ENCODE data around the gene KMT2E. TPM values are rescaled to one million over a fixed set of nuclear protein-coding genes. Genes with fewer than 3 reads are reported as not detected.

Gene KMT2E
- total and polyA plus RNA-seq, 8 donors = 14.1 to 62.5 (median 32.2) TPM

DNA sequence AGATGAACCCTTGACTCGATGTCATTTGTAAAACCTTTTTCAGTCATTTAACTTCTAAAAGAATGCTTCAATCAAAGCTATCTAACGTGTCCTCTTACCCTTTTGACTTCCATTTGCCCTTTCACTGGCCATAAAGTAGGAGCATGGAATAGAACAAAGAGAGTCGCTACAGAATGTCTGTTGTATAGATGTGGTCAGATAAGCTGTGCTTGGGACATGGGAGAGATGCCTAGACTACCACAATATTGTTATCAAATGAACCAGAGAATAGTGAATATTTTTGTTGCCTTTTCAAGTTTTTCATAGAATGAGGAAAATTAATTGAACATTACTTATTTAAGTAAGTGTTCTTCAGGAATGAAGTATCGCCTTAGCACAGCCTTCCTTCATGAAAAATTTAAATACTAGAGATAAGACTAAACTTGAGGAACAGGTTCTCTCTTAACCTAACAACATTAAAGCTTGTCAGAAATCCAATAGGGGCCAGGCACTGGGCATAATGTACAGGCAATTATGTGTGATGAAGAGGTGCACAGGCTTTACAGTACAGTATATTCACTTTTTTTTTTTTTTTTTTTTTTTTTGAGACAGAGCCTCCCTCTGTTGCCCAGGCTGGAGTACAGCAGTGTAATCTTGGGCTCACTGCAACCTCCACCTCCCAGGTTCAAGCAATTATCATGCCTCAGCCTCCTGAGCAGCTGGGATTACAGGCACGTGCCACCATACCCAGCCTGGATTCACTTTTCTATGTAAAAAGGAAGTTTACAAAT is 7.5 kb upstream of the KMT2E start:
- FAIRE-seq (no peak), ATAC-seq (peak; percentile 40 to 67 (median 59)), DNase-seq (no peak)
- intact Hi-C loops (cut with DNase I) = no loop called here
- H3K36me3 ChIP-seq = no peaks in the 10 kb centered on the region
- no peaks in the 10 kb centered on the region for H3K9me3 ChIP-seq
- H3K4me3 ChIP-seq = no peak overlapping the region
- peaks cover 53 to 68% (median 66%) of the 10 kb centered on the region in 3 donors for H3K4me1 ChIP-seq
- H3K27me3 ChIP-seq = no peaks in the 10 kb centered on the region
- H3K27ac ChIP-seq = peak overlapping the region in 2 of 4 donors; percentile 22 to 41
- TF ChIP-seq, protein P1, sequence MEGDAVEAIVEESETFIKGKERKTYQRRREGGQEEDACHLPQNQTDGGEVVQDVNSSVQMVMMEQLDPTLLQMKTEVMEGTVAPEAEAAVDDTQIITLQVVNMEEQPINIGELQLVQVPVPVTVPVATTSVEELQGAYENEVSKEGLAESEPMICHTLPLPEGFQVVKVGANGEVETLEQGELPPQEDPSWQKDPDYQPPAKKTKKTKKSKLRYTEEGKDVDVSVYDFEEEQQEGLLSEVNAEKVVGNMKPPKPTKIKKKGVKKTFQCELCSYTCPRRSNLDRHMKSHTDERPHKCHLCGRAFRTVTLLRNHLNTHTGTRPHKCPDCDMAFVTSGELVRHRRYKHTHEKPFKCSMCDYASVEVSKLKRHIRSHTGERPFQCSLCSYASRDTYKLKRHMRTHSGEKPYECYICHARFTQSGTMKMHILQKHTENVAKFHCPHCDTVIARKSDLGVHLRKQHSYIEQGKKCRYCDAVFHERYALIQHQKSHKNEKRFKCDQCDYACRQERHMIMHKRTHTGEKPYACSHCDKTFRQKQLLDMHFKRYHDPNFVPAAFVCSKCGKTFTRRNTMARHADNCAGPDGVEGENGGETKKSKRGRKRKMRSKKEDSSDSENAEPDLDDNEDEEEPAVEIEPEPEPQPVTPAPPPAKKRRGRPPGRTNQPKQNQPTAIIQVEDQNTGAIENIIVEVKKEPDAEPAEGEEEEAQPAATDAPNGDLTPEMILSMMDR (IDR thresholded peaks at IDR 0.05) = no peak
- 16% methylated on average over 5 of the region's 5 CpGs for WGBS, 2 donors

DNA sequence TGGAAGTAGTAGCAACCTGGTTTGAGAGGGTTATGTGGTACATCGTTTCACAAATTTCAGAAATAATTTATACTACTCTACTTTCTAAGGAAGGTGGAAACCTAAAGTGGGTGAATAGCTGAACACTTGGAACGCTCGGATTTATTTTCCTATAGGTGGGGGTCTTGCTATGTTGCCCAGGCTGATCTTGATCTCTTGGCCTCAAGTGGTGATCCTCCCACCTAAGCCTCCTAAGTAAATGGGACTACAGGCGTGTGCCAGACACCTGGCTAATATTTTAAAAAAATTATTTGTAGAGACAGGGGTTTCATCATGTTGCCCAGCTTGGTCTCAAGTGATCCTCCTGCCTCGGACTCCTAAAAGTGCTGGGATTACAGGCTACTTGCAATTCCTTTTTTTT is 6.7 kb upstream of the KMT2E start:
- Histone ChIP-seq H3K27ac (peak overlapping the region in 2 of 4 donors; percentile 22 to 41), H3K4me1 (peaks cover 48 to 61% (median 61%) of the 10 kb centered on the region in 3 donors), H3K27me3 (no peaks in the 10 kb centered on the region), H3K4me3 (no peak overlapping the region), H3K9me3 (no peaks in the 10 kb centered on the region), H3K36me3 (no peaks in the 10 kb centered on the region)
- intact Hi-C loops (cut with DNase I) = no loop called here
- FAIRE-seq (no peak), DNase-seq (no peak), ATAC-seq (no peak)
- TF ChIP-seq, protein P1 (IDR thresholded peaks at IDR 0.05) = no peak
- 71 to 75% methylated on average over 5 of the region's 5 CpGs for WGBS, 2 donors

DNA sequence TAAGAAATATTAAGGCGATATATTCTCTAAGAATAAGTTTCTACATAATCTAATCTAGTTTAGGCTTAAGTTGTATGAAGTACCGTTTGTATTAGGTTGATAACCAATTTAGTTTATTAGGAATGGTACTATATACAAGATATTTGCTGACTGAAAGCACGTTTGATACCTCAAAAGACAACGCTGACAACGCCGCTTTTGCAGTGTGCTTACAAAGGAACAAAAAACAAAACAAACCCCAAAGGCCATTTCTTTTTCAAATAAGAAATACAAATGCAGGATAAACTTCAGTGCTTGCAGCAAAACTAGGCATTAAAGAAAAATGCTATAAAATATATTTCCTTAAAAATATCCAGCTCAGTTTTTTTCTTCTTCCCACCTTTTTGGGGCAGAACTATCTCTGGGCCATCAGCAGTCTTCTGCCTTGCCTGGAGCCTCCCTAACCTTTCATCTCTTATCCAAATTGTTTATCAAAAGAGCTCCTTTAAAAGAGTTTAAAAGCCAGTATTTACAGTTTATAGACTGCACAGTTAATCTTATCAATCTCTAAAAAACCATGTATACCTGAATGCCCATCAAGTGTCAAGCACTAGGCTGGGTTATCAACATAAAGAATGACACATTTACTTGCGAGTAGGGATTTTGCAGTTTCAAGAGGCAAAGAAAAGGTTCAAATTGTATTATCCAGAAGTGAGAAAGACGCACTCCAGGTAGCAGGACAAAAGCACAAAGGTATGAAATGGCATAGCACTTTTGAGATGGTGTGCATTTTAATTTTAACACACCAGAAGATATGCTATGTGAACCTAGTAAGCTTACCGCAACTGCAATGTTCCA is 4.1 kb upstream of the KMT2E start:
- peaks cover 27 to 35% (median 35%) of the 10 kb centered on the region in 3 donors for H3K4me1 ChIP-seq
- H3K36me3 ChIP-seq = no peaks in the 10 kb centered on the region
- DNase-seq = no peak
- H3K27ac ChIP-seq = peak overlapping the region in 2 of 4 donors; percentile 99 to 100
- peak overlapping the region; percentile 0 to 82 (median 62) for H3K4me3 ChIP-seq
- intact Hi-C loops (cut with DNase I) = no loop called here
- H3K9me3 ChIP-seq = no peaks in the 10 kb centered on the region
- TF ChIP-seq, protein P1 (IDR thresholded peaks at IDR 0.05) = no peak
- FAIRE-seq = no peak
- H3K27me3 ChIP-seq = no peaks in the 10 kb centered on the region
- 5% methylated on average over 9 of the region's 9 CpGs for WGBS, 2 donors
- no peak for ATAC-seq

DNA sequence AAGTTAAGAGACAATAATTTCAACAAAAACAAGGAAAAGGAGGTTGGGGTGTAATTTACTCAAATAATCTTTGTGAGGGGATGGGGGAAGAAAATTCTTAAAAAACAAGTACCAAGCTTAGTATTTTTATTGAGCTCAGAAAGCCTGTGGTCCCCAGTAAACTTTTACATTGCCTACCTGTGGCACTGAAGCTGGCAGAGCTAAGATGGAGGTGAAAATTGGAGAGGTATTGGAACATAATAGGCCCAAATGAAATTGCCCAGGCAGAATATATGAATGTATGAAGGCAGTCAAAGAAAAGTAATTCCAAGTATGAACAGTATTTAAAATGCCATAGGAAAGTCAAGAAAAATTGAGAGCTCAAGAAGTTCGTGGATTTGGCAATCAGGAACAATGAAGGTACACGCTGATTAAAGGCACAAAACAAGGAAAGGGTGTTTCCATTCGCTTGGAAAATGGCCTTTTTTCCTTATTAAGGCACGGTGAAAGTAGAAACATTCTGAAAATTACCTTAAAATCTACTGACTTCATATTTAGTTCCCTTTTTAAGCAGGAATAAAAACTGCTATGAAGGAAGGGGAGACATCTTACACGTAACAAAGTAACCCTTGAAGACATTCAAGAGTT is 3.4 kb upstream of the KMT2E start:
- Histone ChIP-seq H3K9me3 (no peaks in the 10 kb centered on the region), H3K27ac (peak overlapping the region in 3 of 4 donors; percentile 99 to 100 (median 100)), H3K36me3 (no peaks in the 10 kb centered on the region), H3K27me3 (no peaks in the 10 kb centered on the region), H3K4me3 (peak overlapping the region; percentile 0 to 82 (median 62)), H3K4me1 (peaks cover 23 to 31% (median 28%) of the 10 kb centered on the region in 3 donors)
- no peak for DNase-seq
- TF ChIP-seq, protein P1 (IDR thresholded peaks at IDR 0.05) = no peak
- intact Hi-C loops (cut with DNase I) = no loop called here
- ATAC-seq = no peak
- WGBS, 2 donors = 1% methylated on average over 5 of the region's 5 CpGs
- FAIRE-seq = no peak

Measured in pancreas (tissue), 10 donors.